ENCODE measurements around the gene SOX5. TPM values are rescaled to one million over a fixed set of nuclear protein-coding genes. Genes with fewer than 3 reads are reported as not detected.

The SOX5 gene
- total and polyA plus RNA-seq, 2 donors: 0.64 to 2.0 TPM

- no peaks in the 10 kb centered on the region for H3K36me3 ChIP-seq (ENCODE audit: control insufficient read depth in 2 of 2, insufficient read depth in 2 of 2, low read length in 1 of 2)
- H3K27ac ChIP-seq (ENCODE audit: low read depth in 1 of 2, low read length in 1 of 2): no peak overlapping the region
- H3K4me3 ChIP-seq (ENCODE audit: low read length in 2 of 2): no peak overlapping the region
- no peaks in the 10 kb centered on the region for H3K9me3 ChIP-seq (ENCODE audit: control insufficient read depth in 2 of 2, insufficient read depth in 1 of 2, low read length in 1 of 2)
- no peaks in the 10 kb centered on the region for H3K27me3 ChIP-seq (ENCODE audit: control insufficient read depth in 2 of 2, insufficient read depth in 1 of 2, low read length in 1 of 2)
- DNase-seq (ENCODE audit: low read depth in 6 of 9, low spot score in 9 of 9): no peak
- WGBS: 87% methylated on average over 5 of the region's 5 CpGs
- no peaks in the 10 kb centered on the region for H3K4me1 ChIP-seq (ENCODE audit: control insufficient read depth in 2 of 2, insufficient read depth in 2 of 2, low read length in 2 of 2)
Measured at GRCh38 chr12:23556661-23557060, 392.8 kb downstream of the SOX5 start.

GRCh38 chr12:23555825-23556207 lies 393.7 kb downstream of the SOX5 start:
- no peaks in the 10 kb centered on the region for H3K9me3 ChIP-seq (ENCODE audit: control insufficient read depth in 2 of 2, insufficient read depth in 1 of 2, low read length in 1 of 2)
- H3K27ac ChIP-seq (ENCODE audit: low read depth in 1 of 2, low read length in 1 of 2): no peak overlapping the region
- H3K4me1 ChIP-seq (ENCODE audit: control insufficient read depth in 2 of 2, insufficient read depth in 2 of 2, low read length in 2 of 2): no peaks in the 10 kb centered on the region
- H3K36me3 ChIP-seq (ENCODE audit: control insufficient read depth in 2 of 2, insufficient read depth in 2 of 2, low read length in 1 of 2): no peaks in the 10 kb centered on the region
- H3K27me3 ChIP-seq (ENCODE audit: control insufficient read depth in 2 of 2, insufficient read depth in 1 of 2, low read length in 1 of 2): no peaks in the 10 kb centered on the region
- 68% methylated on average over 2 of the region's 2 CpGs for WGBS
- no peak for DNase-seq (ENCODE audit: low read depth in 6 of 9, low spot score in 9 of 9)
- no peak overlapping the region for H3K4me3 ChIP-seq (ENCODE audit: low read length in 2 of 2)

DNA sequence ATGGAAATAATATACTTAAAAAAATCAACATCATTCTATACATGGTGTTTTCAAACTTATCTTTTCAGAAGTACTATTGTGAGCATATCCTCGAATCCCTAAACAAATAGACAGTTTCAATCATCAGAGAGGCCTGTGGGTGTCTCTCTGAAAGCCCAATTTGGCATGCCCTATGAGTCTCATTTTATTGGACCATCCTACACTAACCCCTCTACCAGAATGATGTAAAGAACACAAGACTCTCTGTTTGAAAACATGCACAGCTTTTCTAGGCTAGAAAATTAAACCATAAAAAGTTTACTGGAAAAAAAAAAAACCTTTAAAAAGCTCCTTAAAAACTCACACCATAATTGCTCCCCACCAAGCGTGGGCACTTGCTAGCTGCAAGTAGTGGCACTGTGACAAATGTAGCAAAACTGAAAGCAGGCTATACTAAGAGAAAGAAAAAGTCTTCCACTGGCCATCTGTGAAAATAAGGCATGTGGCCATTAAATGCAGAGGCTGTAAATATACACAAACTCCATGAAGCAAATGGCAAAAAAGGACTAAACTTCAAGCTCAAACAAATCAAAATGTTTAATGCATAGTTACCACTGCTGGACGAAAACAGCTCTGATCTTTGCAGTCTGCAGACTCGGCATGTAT lies 394.2 kb downstream of the SOX5 start:
- Histone ChIP-seq H3K27me3 (ENCODE audit: control insufficient read depth in 2 of 2, insufficient read depth in 1 of 2, low read length in 1 of 2) (no peaks in the 10 kb centered on the region), H3K4me1 (ENCODE audit: control insufficient read depth in 2 of 2, insufficient read depth in 2 of 2, low read length in 2 of 2) (no peaks in the 10 kb centered on the region), H3K4me3 (ENCODE audit: low read length in 2 of 2) (no peak overlapping the region), H3K9me3 (ENCODE audit: control insufficient read depth in 2 of 2, insufficient read depth in 1 of 2, low read length in 1 of 2) (no peaks in the 10 kb centered on the region), H3K27ac (ENCODE audit: low read depth in 1 of 2, low read length in 1 of 2) (no peak overlapping the region), H3K36me3 (ENCODE audit: control insufficient read depth in 2 of 2, insufficient read depth in 2 of 2, low read length in 1 of 2) (no peaks in the 10 kb centered on the region)
- 86% methylated on average over 4 of the region's 4 CpGs for WGBS
- DNase-seq (ENCODE audit: low read depth in 6 of 9, low spot score in 9 of 9): no peak

- Histone ChIP-seq H3K36me3 (ENCODE audit: control insufficient read depth in 2 of 2, insufficient read depth in 2 of 2, low read length in 1 of 2) (no peaks in the 10 kb centered on the region), H3K27ac (ENCODE audit: low read depth in 1 of 2, low read length in 1 of 2) (no peak overlapping the region), H3K27me3 (ENCODE audit: control insufficient read depth in 2 of 2, insufficient read depth in 1 of 2, low read length in 1 of 2) (no peaks in the 10 kb centered on the region), H3K9me3 (ENCODE audit: control insufficient read depth in 2 of 2, insufficient read depth in 1 of 2, low read length in 1 of 2) (no peaks in the 10 kb centered on the region), H3K4me3 (ENCODE audit: low read length in 2 of 2) (no peak overlapping the region), H3K4me1 (ENCODE audit: control insufficient read depth in 2 of 2, insufficient read depth in 2 of 2, low read length in 2 of 2) (no peaks in the 10 kb centered on the region)
- 84% methylated on average over 1 of the region's 1 CpG for WGBS
- no peak for DNase-seq (ENCODE audit: low read depth in 6 of 9, low spot score in 9 of 9)
Measured at GRCh38 chr12:23552417-23552816, 397.1 kb downstream of the SOX5 start.

- Histone ChIP-seq H3K36me3 (ENCODE audit: control insufficient read depth in 2 of 2, insufficient read depth in 2 of 2, low read length in 1 of 2) (no peaks in the 10 kb centered on the region), H3K4me1 (ENCODE audit: control insufficient read depth in 2 of 2, insufficient read depth in 2 of 2, low read length in 2 of 2) (no peaks in the 10 kb centered on the region), H3K9me3 (ENCODE audit: control insufficient read depth in 2 of 2, insufficient read depth in 1 of 2, low read length in 1 of 2) (no peaks in the 10 kb centered on the region), H3K27me3 (ENCODE audit: control insufficient read depth in 2 of 2, insufficient read depth in 1 of 2, low read length in 1 of 2) (no peaks in the 10 kb centered on the region), H3K27ac (ENCODE audit: low read depth in 1 of 2, low read length in 1 of 2) (no peak overlapping the region), H3K4me3 (ENCODE audit: low read length in 2 of 2) (no peak overlapping the region)
- no peak for DNase-seq (ENCODE audit: low read depth in 6 of 9, low spot score in 9 of 9)
- WGBS: 97% methylated on average over 2 of the region's 2 CpGs
Measured at GRCh38 chr12:23550753-23551152, 398.7 kb downstream of the SOX5 start.

DNA sequence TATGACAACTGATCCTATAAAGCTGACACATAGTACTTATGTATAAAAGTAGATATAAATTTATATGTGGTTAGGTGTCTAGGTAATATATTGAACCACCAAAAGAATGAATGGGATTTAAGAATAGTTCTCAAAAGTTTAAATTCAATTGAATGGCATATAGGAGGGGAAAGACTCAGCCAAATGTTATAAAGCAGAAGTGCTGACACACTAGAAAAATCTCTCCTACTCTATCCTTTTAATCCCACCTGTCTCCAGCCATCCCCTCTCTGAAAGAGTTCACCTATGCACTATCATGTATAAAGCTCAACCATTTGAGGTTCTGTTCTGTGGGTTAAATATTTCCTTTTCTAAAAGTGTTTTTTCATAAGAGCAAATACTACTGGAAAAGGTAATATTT lies 400.7 kb downstream of the SOX5 start:
- no peak for DNase-seq (ENCODE audit: low read depth in 6 of 9, low spot score in 9 of 9)
- no peaks in the 10 kb centered on the region for H3K4me1 ChIP-seq (ENCODE audit: control insufficient read depth in 2 of 2, insufficient read depth in 2 of 2, low read length in 2 of 2)
- no peaks in the 10 kb centered on the region for H3K36me3 ChIP-seq (ENCODE audit: control insufficient read depth in 2 of 2, insufficient read depth in 2 of 2, low read length in 1 of 2)
- H3K9me3 ChIP-seq (ENCODE audit: control insufficient read depth in 2 of 2, insufficient read depth in 1 of 2, low read length in 1 of 2): no peaks in the 10 kb centered on the region
- H3K27ac ChIP-seq (ENCODE audit: low read depth in 1 of 2, low read length in 1 of 2): no peak overlapping the region
- H3K4me3 ChIP-seq (ENCODE audit: low read length in 2 of 2): no peak overlapping the region
- H3K27me3 ChIP-seq (ENCODE audit: control insufficient read depth in 2 of 2, insufficient read depth in 1 of 2, low read length in 1 of 2): no peaks in the 10 kb centered on the region

- 90% methylated on average over 4 of the region's 4 CpGs for WGBS
- no peaks in the 10 kb centered on the region for H3K36me3 ChIP-seq (ENCODE audit: control insufficient read depth in 2 of 2, insufficient read depth in 2 of 2, low read length in 1 of 2)
Measured at GRCh38 chr12:23546756-23547155, 402.7 kb downstream of the SOX5 start.

GRCh38 chr12:23543767-23544166 lies 405.7 kb downstream of the SOX5 start:
- Histone ChIP-seq H3K27ac (ENCODE audit: low read depth in 1 of 2, low read length in 1 of 2) (no peak overlapping the region), H3K4me3 (ENCODE audit: low read length in 2 of 2) (no peak overlapping the region), H3K9me3 (ENCODE audit: control insufficient read depth in 2 of 2, insufficient read depth in 1 of 2, low read length in 1 of 2) (no peaks in the 10 kb centered on the region), H3K4me1 (ENCODE audit: control insufficient read depth in 2 of 2, insufficient read depth in 2 of 2, low read length in 2 of 2) (no peaks in the 10 kb centered on the region), H3K36me3 (ENCODE audit: control insufficient read depth in 2 of 2, insufficient read depth in 2 of 2, low read length in 1 of 2) (no peaks in the 10 kb centered on the region), H3K27me3 (ENCODE audit: control insufficient read depth in 2 of 2, insufficient read depth in 1 of 2, low read length in 1 of 2) (no peaks in the 10 kb centered on the region)
- WGBS: 92% methylated on average over 1 of the region's 1 CpG
- DNase-seq (ENCODE audit: low read depth in 6 of 9, low spot score in 9 of 9): no peak

More at GRCh38 chr12:23546756-23547155, 402.7 kb downstream of the SOX5 start:
- no peak overlapping the region for H3K27ac ChIP-seq (ENCODE audit: low read depth in 1 of 2, low read length in 1 of 2)
- H3K27me3 ChIP-seq (ENCODE audit: control insufficient read depth in 2 of 2, insufficient read depth in 1 of 2, low read length in 1 of 2): no peaks in the 10 kb centered on the region
- H3K9me3 ChIP-seq (ENCODE audit: control insufficient read depth in 2 of 2, insufficient read depth in 1 of 2, low read length in 1 of 2): no peaks in the 10 kb centered on the region
- DNase-seq (ENCODE audit: low read depth in 6 of 9, low spot score in 9 of 9): no peak
- no peaks in the 10 kb centered on the region for H3K4me1 ChIP-seq (ENCODE audit: control insufficient read depth in 2 of 2, insufficient read depth in 2 of 2, low read length in 2 of 2)
- no peak overlapping the region for H3K4me3 ChIP-seq (ENCODE audit: low read length in 2 of 2)

- no peaks in the 10 kb centered on the region for H3K27me3 ChIP-seq (ENCODE audit: control insufficient read depth in 2 of 2, insufficient read depth in 1 of 2, low read length in 1 of 2)
- H3K9me3 ChIP-seq (ENCODE audit: control insufficient read depth in 2 of 2, insufficient read depth in 1 of 2, low read length in 1 of 2): no peaks in the 10 kb centered on the region
- no peak overlapping the region for H3K4me3 ChIP-seq (ENCODE audit: low read length in 2 of 2)
- H3K4me1 ChIP-seq (ENCODE audit: control insufficient read depth in 2 of 2, insufficient read depth in 2 of 2, low read length in 2 of 2): no peaks in the 10 kb centered on the region
- WGBS: 97% methylated on average over 3 of the region's 3 CpGs
- no peaks in the 10 kb centered on the region for H3K36me3 ChIP-seq (ENCODE audit: control insufficient read depth in 2 of 2, insufficient read depth in 2 of 2, low read length in 1 of 2)
- no peak overlapping the region for H3K27ac ChIP-seq (ENCODE audit: low read depth in 1 of 2, low read length in 1 of 2)
- no peak for DNase-seq (ENCODE audit: low read depth in 6 of 9, low spot score in 9 of 9)
Measured at GRCh38 chr12:23542187-23542586, 407.3 kb downstream of the SOX5 start.

DNA sequence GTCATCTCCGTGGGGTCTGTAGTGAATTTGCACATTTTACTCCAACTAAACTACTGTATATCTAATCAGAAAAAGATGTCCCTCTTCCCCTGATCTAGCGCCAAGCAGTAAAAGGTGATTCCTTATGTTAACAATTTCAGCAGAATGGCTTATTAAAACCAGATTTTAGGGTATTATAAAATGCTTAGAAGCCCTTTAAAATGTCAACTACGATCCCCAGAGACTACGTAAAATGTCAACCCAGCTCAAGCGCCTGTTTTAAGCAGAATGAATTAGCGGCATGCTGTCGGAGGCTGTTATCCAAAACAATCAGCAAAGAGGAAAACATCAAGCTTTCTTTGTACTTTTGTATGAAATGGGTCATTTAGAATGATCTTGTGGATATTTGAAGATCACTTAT lies 408.9 kb downstream of the SOX5 start:
- WGBS: 88% methylated on average over 7 of the region's 7 CpGs
- DNase-seq (ENCODE audit: low read depth in 6 of 9, low spot score in 9 of 9): no peak
- H3K4me1 ChIP-seq (ENCODE audit: control insufficient read depth in 2 of 2, insufficient read depth in 2 of 2, low read length in 2 of 2): no peaks in the 10 kb centered on the region
- H3K27ac ChIP-seq (ENCODE audit: low read depth in 1 of 2, low read length in 1 of 2): no peak overlapping the region
- H3K27me3 ChIP-seq (ENCODE audit: control insufficient read depth in 2 of 2, insufficient read depth in 1 of 2, low read length in 1 of 2): no peaks in the 10 kb centered on the region
- H3K9me3 ChIP-seq (ENCODE audit: control insufficient read depth in 2 of 2, insufficient read depth in 1 of 2, low read length in 1 of 2): no peaks in the 10 kb centered on the region
- no peak overlapping the region for H3K4me3 ChIP-seq (ENCODE audit: low read length in 2 of 2)
- H3K36me3 ChIP-seq (ENCODE audit: control insufficient read depth in 2 of 2, insufficient read depth in 2 of 2, low read length in 1 of 2): no peaks in the 10 kb centered on the region

Measured in thymus (tissue), 11 donors.